Measurements from ENCODE around the gene FAM20C. TPM values are rescaled to one million over a fixed set of nuclear protein-coding genes. Genes with fewer than 3 reads are reported as not detected.

FAM20C gene
- total RNA-seq, 3 donors from 2014 or later (not counting 1 experiment from before 2014, with no cell fraction given) = 1.2 to 8.6 (median 3.9) TPM

DNA sequence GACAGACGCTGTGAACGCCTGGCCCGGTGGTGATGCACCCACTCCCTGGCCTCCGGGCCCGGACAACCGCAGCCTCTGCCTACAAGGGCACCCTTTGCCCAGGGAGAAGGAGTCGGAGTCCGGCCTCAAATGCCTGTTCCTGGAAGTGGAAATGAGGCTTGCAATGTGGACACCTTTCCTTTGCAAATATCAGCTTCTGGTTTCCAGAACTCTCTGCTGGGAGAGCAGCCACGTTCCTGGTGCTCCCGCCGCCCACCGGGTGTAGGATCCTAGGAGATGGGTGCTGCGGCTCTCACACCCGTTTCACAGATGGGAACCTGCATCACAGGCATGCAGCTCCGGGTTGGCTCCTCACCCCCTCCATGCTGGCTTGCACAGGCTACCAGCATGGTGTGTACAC lies 100.5 kb downstream of the FAM20C start:
- intact Hi-C loops (cut with micrococcal nuclease) = no loop called here
- ATAC-seq (no peak), DNase-seq (no peak)
- Histone ChIP-seq H3K4me3 (ENCODE audit: low read length) (no peak overlapping the region), H3K4me1 (ENCODE audit: control insufficient read depth, insufficient read depth, low read length) (no peaks in the 10 kb centered on the region), H3K27ac (ENCODE audit: low read length) (no peak overlapping the region), H3K36me3 (ENCODE audit: control insufficient read depth, insufficient read depth, low read length) (no peaks in the 10 kb centered on the region), H3K9me3 (ENCODE audit: control insufficient read depth, insufficient read depth, low read length) (no peaks in the 10 kb centered on the region), H3K27me3 (ENCODE audit: control insufficient read depth, insufficient read depth, low read length) (peaks cover 11% of the 10 kb centered on the region)
- WGBS (ENCODE audit: insufficient coverage) = 84% methylated on average over 15 of the region's 15 CpGs
- TF ChIP-seq, protein P1, sequence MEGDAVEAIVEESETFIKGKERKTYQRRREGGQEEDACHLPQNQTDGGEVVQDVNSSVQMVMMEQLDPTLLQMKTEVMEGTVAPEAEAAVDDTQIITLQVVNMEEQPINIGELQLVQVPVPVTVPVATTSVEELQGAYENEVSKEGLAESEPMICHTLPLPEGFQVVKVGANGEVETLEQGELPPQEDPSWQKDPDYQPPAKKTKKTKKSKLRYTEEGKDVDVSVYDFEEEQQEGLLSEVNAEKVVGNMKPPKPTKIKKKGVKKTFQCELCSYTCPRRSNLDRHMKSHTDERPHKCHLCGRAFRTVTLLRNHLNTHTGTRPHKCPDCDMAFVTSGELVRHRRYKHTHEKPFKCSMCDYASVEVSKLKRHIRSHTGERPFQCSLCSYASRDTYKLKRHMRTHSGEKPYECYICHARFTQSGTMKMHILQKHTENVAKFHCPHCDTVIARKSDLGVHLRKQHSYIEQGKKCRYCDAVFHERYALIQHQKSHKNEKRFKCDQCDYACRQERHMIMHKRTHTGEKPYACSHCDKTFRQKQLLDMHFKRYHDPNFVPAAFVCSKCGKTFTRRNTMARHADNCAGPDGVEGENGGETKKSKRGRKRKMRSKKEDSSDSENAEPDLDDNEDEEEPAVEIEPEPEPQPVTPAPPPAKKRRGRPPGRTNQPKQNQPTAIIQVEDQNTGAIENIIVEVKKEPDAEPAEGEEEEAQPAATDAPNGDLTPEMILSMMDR (IDR thresholded peaks at IDR 0.05) = no peak
- H3K27me3 Mint-ChIP-seq (ENCODE audit: low read depth in 2 of 2) = peaks cover 8 to 24% of the 10 kb centered on the region in 2 donors
- no peak overlapping the region for H3K27ac Mint-ChIP-seq
- no peak overlapping the region for H3K4me3 Mint-ChIP-seq
- no peaks in the 10 kb centered on the region for H3K9me3 Mint-ChIP-seq
- no peaks in the 10 kb centered on the region for H3K4me1 Mint-ChIP-seq
- no peaks in the 10 kb centered on the region for H3K36me3 Mint-ChIP-seq

DNA sequence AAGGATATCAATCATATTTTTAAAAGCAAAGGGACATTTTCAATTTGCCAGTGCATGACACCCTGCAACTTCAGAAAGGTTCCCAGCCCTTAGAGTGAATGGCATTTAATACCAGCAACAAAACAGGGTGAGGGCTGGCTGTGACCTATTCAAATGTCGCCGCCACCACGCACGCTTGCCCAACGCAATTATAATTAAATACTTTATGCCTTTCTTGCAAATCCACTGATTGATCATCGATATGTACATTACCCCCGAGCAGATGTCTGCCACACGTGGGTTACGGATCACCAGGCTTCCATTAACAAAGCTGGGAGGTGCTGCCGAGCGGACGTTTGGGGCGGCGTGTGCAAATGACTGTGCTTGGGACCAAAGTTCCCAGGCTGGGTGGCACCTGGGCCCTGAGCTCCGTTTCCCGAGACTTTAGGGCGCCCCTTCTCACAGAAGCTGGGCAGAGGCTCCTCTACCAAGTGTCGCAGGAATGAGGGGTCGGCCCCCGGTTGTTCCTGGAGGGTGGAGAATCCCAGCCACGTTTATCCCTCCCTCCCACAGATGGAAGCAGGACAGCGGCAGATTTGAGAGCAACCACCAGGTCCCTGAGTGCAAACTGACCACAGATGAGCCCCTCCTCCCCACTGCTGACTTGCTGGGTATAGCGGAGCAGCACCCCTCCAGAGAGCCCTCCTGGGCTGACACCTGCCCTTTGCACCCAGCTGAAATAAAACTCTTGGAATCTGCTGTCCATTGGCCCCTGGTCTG lies 101.5 kb downstream of the FAM20C start:
- Mint-ChIP-seq H3K27me3 (ENCODE audit: low read depth in 2 of 2) (peaks cover 2 to 20% of the 10 kb centered on the region in 2 donors), H3K27ac (no peak overlapping the region), H3K4me3 (no peak overlapping the region), H3K36me3 (no peaks in the 10 kb centered on the region), H3K9me3 (no peaks in the 10 kb centered on the region), H3K4me1 (no peaks in the 10 kb centered on the region)
- Histone ChIP-seq H3K36me3 (ENCODE audit: control insufficient read depth, insufficient read depth, low read length) (no peaks in the 10 kb centered on the region), H3K9me3 (ENCODE audit: control insufficient read depth, insufficient read depth, low read length) (no peaks in the 10 kb centered on the region), H3K4me3 (ENCODE audit: low read length) (no peak overlapping the region), H3K27me3 (ENCODE audit: control insufficient read depth, insufficient read depth, low read length) (peaks cover 11% of the 10 kb centered on the region), H3K4me1 (ENCODE audit: control insufficient read depth, insufficient read depth, low read length) (no peaks in the 10 kb centered on the region), H3K27ac (ENCODE audit: low read length) (no peak overlapping the region)
- 84% methylated on average over 23 of the region's 23 CpGs for WGBS (ENCODE audit: insufficient coverage)
- DNase-seq (no peak), ATAC-seq (no peak)
- intact Hi-C loops (cut with micrococcal nuclease) = no loop called here
- TF ChIP-seq, protein P1 (IDR thresholded peaks at IDR 0.05) = no peak

DNA sequence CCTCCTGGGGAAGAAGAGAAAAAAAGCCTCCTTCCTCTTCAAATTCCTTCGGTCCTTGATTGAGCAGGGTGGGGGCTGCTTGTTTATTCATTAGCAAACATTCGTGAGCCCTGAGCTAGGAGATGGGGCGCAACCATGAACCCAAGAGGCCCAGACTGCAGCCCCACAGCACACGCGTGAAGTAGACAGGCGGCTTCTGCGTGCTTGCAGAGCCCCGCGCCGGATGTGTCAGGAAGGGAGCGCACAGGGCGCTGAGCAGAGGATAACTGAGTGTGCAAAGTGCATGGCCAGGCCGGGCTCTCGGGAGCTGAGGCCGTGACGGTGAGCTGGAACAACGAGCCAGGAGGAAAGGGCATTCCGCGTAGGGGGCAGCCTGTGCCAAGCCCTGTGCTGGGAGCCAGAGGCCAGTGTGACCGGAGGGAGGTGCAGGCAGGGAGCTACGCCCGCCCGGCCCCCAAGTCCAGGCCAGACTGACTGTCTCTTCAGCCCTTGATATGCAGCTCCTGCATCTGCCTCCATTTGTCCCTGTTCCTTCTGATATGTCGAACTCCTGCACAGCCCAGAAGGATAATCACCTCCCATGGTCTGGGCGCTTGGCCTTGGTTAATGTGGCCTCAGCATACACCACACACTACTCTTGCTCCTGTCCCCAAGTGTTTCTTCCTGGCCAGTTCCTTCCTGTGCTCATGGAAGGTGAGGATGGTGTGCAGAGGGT lies 102.2 kb downstream of the FAM20C start:
- TF ChIP-seq, protein P1 (IDR thresholded peaks at IDR 0.05) = no peak
- Mint-ChIP-seq H3K36me3 (no peaks in the 10 kb centered on the region), H3K27ac (no peak overlapping the region), H3K4me1 (no peaks in the 10 kb centered on the region), H3K4me3 (no peak overlapping the region), H3K27me3 (ENCODE audit: low read depth in 2 of 2) (peaks cover 0 to 17% of the 10 kb centered on the region in 2 donors), H3K9me3 (no peaks in the 10 kb centered on the region)
- no peaks in the 10 kb centered on the region for H3K9me3 ChIP-seq (ENCODE audit: control insufficient read depth, insufficient read depth, low read length)
- DNase-seq (no peak), ATAC-seq (no peak)
- intact Hi-C loops (cut with micrococcal nuclease) = no loop called here
- peaks cover 7% of the 10 kb centered on the region for H3K27me3 ChIP-seq (ENCODE audit: control insufficient read depth, insufficient read depth, low read length)
- no peaks in the 10 kb centered on the region for H3K4me1 ChIP-seq (ENCODE audit: control insufficient read depth, insufficient read depth, low read length)
- 87% methylated on average over 25 of the region's 25 CpGs for WGBS (ENCODE audit: insufficient coverage)
- H3K4me3 ChIP-seq (ENCODE audit: low read length) = no peak overlapping the region
- no peak overlapping the region for H3K27ac ChIP-seq (ENCODE audit: low read length)
- H3K36me3 ChIP-seq (ENCODE audit: control insufficient read depth, insufficient read depth, low read length) = no peaks in the 10 kb centered on the region

All from natural killer cell (primary cell).